Measurements from ENCODE around the gene GRB2. TPM values are rescaled to one million over a fixed set of nuclear protein-coding genes. Genes with fewer than 3 reads are reported as not detected.

The GRB2 gene
- total and polyA plus RNA-seq, 2 donors (not counting 1 experiment from before 2014, with no cell fraction given), result 114 to 219 TPM

- no peak overlapping the region for H3K4me2 ChIP-seq (replicated peaks; ENCODE audit: low read depth, low read length, poor library complexity, severe bottlenecking)
- peaks cover 14 to 16% of the 10 kb centered on the region in 2 donors for H3K4me1 ChIP-seq (ENCODE audit: control insufficient read depth in 2 of 2, insufficient read depth in 2 of 2, low read length in 2 of 2)
- H3K27ac ChIP-seq (ENCODE audit: low read length in 2 of 2), result no peak overlapping the region
- H3K9me3 Mint-ChIP-seq (ENCODE audit: insufficient read depth), result no peaks in the 10 kb centered on the region
- ATAC-seq (ENCODE audit: low read depth) (no peak), DNase-seq (no peak)
- peaks cover 22% of the 10 kb centered on the region for H3K79me2 ChIP-seq (ENCODE audit: control insufficient read depth, insufficient read depth, low read length)
- no peaks in the 10 kb centered on the region for H3K9me3 ChIP-seq (ENCODE audit: control extremely low read depth in 1 of 3, control insufficient read depth in 2 of 3, insufficient read depth in 1 of 3, low read length in 2 of 3)
- ChIA-PET CTCF (interaction anchor here (1.3 to 1.5 kb wide), 2 partner anchors 10 to 294 kb away, joined by 5 read pairs; no protein-coding TSS in a partner anchor), POLR2A (no interaction called here)
- peaks cover 34% of the 10 kb centered on the region for H3K4me1 Mint-ChIP-seq
- no peak overlapping the region for H3K27ac Mint-ChIP-seq
- no peaks in the 10 kb centered on the region for H3K27me3 ChIP-seq (replicated peaks in 1 of 4; ENCODE audit: control extremely low read depth in 1 of 4, control insufficient read depth in 3 of 4, insufficient read depth in 4 of 4, low read length in 3 of 4)
- intact Hi-C loops (cut with micrococcal nuclease), result no loop called here
- TF ChIP-seq EZH2 (IDR thresholded peaks at IDR 0.05; ENCODE audit: borderline replicate concordance, insufficient read depth, low read depth, low read length, poor library complexity, severe bottlenecking), result no peak
- no peak for TF ChIP-seq CTCF (IDR thresholded peaks at IDR 0.05)
- no peak overlapping the region for H2AFZ ChIP-seq (ENCODE audit: insufficient read depth, low read depth, low read length, poor library complexity, severe bottlenecking)
- no peak overlapping the region for H3K4me3 ChIP-seq (ENCODE audit: control extremely low read depth in 1 of 5, extremely low read depth in 1 of 5, insufficient read depth in 1 of 5, low read depth in 2 of 5, low read length in 4 of 5)
- no peaks in the 10 kb centered on the region for H3K36me3 ChIP-seq (replicated peaks in 1 of 2; ENCODE audit: control extremely low read depth in 1 of 2, control insufficient read depth in 1 of 2, extremely low read depth in 1 of 2, insufficient read depth in 2 of 2, low read length in 1 of 2)
- H4K20me1 ChIP-seq (ENCODE audit: control insufficient read depth, insufficient read depth, low read length, poor library complexity, severe bottlenecking), result no peaks in the 10 kb centered on the region
- H3K9ac ChIP-seq (ENCODE audit: low read length), result no peak overlapping the region
- no peak overlapping the region for H3K4me3 Mint-ChIP-seq
- no peaks in the 10 kb centered on the region for H3K27me3 Mint-ChIP-seq
Observed at GRCh38 chr17:75454193-75454592, 48.7 kb upstream of the GRB2 start.

GRCh38 chr17:75450270-75450669, 44.8 kb upstream of the GRB2 start:
- POLR2A ChIA-PET, result no interaction called here
- Histone ChIP-seq H3K79me2 (ENCODE audit: control insufficient read depth, insufficient read depth, low read length) (no peaks in the 10 kb centered on the region), H3K9ac (ENCODE audit: low read length) (no peak overlapping the region), H2AFZ (ENCODE audit: insufficient read depth, low read depth, low read length, poor library complexity, severe bottlenecking) (no peak overlapping the region), H3K4me2 (replicated peaks; ENCODE audit: low read depth, low read length, poor library complexity, severe bottlenecking) (no peak overlapping the region), H3K4me1 (ENCODE audit: control insufficient read depth in 2 of 2, insufficient read depth in 2 of 2, low read length in 2 of 2) (no peaks in the 10 kb centered on the region), H4K20me1 (ENCODE audit: control insufficient read depth, insufficient read depth, low read length, poor library complexity, severe bottlenecking) (no peaks in the 10 kb centered on the region), H3K9me3 (ENCODE audit: control extremely low read depth in 1 of 3, control insufficient read depth in 2 of 3, insufficient read depth in 1 of 3, low read length in 2 of 3) (no peaks in the 10 kb centered on the region), H3K4me3 (ENCODE audit: control extremely low read depth in 1 of 5, extremely low read depth in 1 of 5, insufficient read depth in 1 of 5, low read depth in 2 of 5, low read length in 4 of 5) (no peak overlapping the region), H3K36me3 (replicated peaks in 1 of 2; ENCODE audit: control extremely low read depth in 1 of 2, control insufficient read depth in 1 of 2, extremely low read depth in 1 of 2, insufficient read depth in 2 of 2, low read length in 1 of 2) (no peaks in the 10 kb centered on the region), H3K27ac (ENCODE audit: low read length in 2 of 2) (no peak overlapping the region), H3K27me3 (replicated peaks in 1 of 4; ENCODE audit: control extremely low read depth in 1 of 4, control insufficient read depth in 3 of 4, insufficient read depth in 4 of 4, low read length in 3 of 4) (no peaks in the 10 kb centered on the region)
- CTCF ChIA-PET, result no interaction called here
- H3K4me1 Mint-ChIP-seq, result peaks cover 9% of the 10 kb centered on the region
- ATAC-seq (ENCODE audit: low read depth) (no peak), DNase-seq (no peak)
- no peaks in the 10 kb centered on the region for H3K9me3 Mint-ChIP-seq (ENCODE audit: insufficient read depth)
- H3K27me3 Mint-ChIP-seq, result no peaks in the 10 kb centered on the region
- TF ChIP-seq CTCF (IDR thresholded peaks at IDR 0.05) (no peak), EZH2 (IDR thresholded peaks at IDR 0.05; ENCODE audit: borderline replicate concordance, insufficient read depth, low read depth, low read length, poor library complexity, severe bottlenecking) (no peak)
- WGBS (ENCODE audit: insufficient coverage), result 100% methylated on average over 3 of the region's 4 CpGs
- no peak overlapping the region for H3K27ac Mint-ChIP-seq
- intact Hi-C loops (cut with micrococcal nuclease), result no loop called here
- H3K4me3 Mint-ChIP-seq, result no peak overlapping the region

Measured in B cell (primary cell).